GM12878 (cell line): ENCODE measurements around the gene ZFAND2B.

Experiments
- ATF2 ChIP-seq: IDR thresholded peaks from 2 replicates; pipeline ENCODE4 v1.6.1; 2012; ENCODE audit warnings: low read length, inconsistent platforms
- NFXL1 ChIP-seq: fragments of 450-650 bp; IDR thresholded peaks from 2 replicates; pipeline ENCODE4 v1.6.1; 2017; ENCODE audit warnings: antibody characterized with exemption, mild to moderate bottlenecking, borderline replicate concordance
- POLR2AphosphoS2 ChIP-seq: IDR thresholded peaks from 2 replicates; pipeline ENCODE4 v1.6.1; 2011; ENCODE audit warnings: low read depth, mild to moderate bottlenecking, low read length, improper control_type of control experiment, moderate library complexity
- SMC3 ChIP-seq: IDR thresholded peaks from 2 replicates; pipeline ENCODE4 v1.6.1; 2011; ENCODE audit warnings: low read length, improper control_type of control experiment, borderline replicate concordance
- SUPT20H ChIP-seq: IDR thresholded peaks from 2 replicates; pipeline ENCODE4 v1.6.1; 2011; ENCODE audit warnings: low read depth, mild to moderate bottlenecking, low read length, moderate library complexity, borderline replicate concordance; ENCODE audit not compliant: control insufficient read depth
- TCF3 ChIP-seq: IDR thresholded peaks from 2 replicates; pipeline ENCODE4 v1.6.1; 2012; ENCODE audit warnings: low read depth, mild to moderate bottlenecking, low read length, borderline replicate concordance; ENCODE audit not compliant: insufficient read depth
- ZSCAN29 ChIP-seq: fragments of 450-650 bp; IDR thresholded peaks from 2 replicates; pipeline ENCODE4 v1.6.1; 2017; ENCODE audit warnings: mild to moderate bottlenecking, moderate library complexity

GRCh38 chr2:219207134-219207883 lies 727 bp downstream of the ZFAND2B start:
- TF ChIP-seq ATF2 (no peak), SUPT20H (no peak), ZSCAN29 (no peak), TCF3 (no peak), POLR2AphosphoS2 (no peak), NFXL1 (no peak), SMC3 (no peak)
